IMR-90 (cell line): Measurements from ENCODE around the gene AKAP17A. TPM values are rescaled to one million over a fixed set of nuclear protein-coding genes. Genes with fewer than 3 reads are reported as not detected.
A peak's percentile ranks its signal among the peaks of the same experiment; 100 is the strongest.

Experiments
- ATAC-seq: fragments of 200-7000 bp; cut with Tn5 transposase; 2 replicates; pipeline ENCODE4 v1.9.1; 2020; ENCODE audit warnings: low read depth, mild to moderate bottlenecking, moderate library complexity
- BruUV-seq: library from RNA; stranded (reverse); fragments of 400-500 nt; replicated peaks from 2 replicates; lab custom pipeline; 2021; lab: Mats Ljungman, UMichigan
- CTCF ChIA-PET: fragments of 300-600 bp; formaldehyde crosslinking; extraction: SDS; loops from one replicate; lab custom pipeline; 2021; ENCODE audit warnings: antibody characterized with exemption; lab: Yijun Ruan, JAX
- POLR2A ChIA-PET: fragments of 300-600 bp; sonication (Branson Sonifier 250); formaldehyde crosslinking; loops from one replicate; lab custom pipeline; 2022; ENCODE audit warnings: antibody characterized with exemption; ENCODE audit not compliant: unreplicated experiment; lab: Charles Lee
- DNase-seq: peaks from one replicate; pipeline ENCODE4 v3.0.0; 2013
- H2AFZ ChIP-seq: replicated peaks from 2 replicates; pipeline ENCODE3; 2013; ENCODE audit warnings: low read length, mild to moderate bottlenecking; ENCODE audit not compliant: poor library complexity
- H2AK5ac ChIP-seq: 2 replicates; pipeline ENCODE4 v1.6.1; 2013; ENCODE audit warnings: low read depth, low read length, inconsistent platforms
- H2AK9ac ChIP-seq: replicated peaks from 2 replicates; pipeline ENCODE3; 2013; ENCODE audit warnings: mild to moderate bottlenecking, low read depth, low read length, moderate library complexity; ENCODE audit not compliant: poor library complexity
- H2BK120ac ChIP-seq: 2 replicates; pipeline ENCODE4 v1.6.1; 2013; ENCODE audit warnings: low read depth, low read length, inconsistent platforms
- H2BK15ac ChIP-seq: 3 replicates; pipeline ENCODE4 v1.6.1; 2013; ENCODE audit warnings: low read depth, low read length, inconsistent platforms
- H2BK20ac ChIP-seq: 2 replicates; pipeline ENCODE4 v1.6.1; 2013; ENCODE audit warnings: low read depth, mild to moderate bottlenecking, inconsistent platforms, low read length, moderate library complexity
- H2BK5ac ChIP-seq: 2 replicates; pipeline ENCODE4 v1.6.1; 2013; ENCODE audit warnings: mild to moderate bottlenecking, low read depth, low read length, inconsistent platforms; ENCODE audit not compliant: poor library complexity, severe bottlenecking
- H3K14ac ChIP-seq: replicated peaks from 2 replicates; pipeline ENCODE4 v1.6.1; 2013; ENCODE audit warnings: low read depth, low read length, inconsistent platforms
- H3K18ac ChIP-seq: 2 replicates; pipeline ENCODE4 v1.6.1; 2013; ENCODE audit warnings: low read depth, low read length, control low read depth
- H3K23ac ChIP-seq: 2 replicates; pipeline ENCODE4 v1.6.1; 2013; ENCODE audit warnings: low read depth, low read length, inconsistent platforms
- H3K27ac ChIP-seq: 2 replicates; pipeline ENCODE4 v1.5.1; 2013; ENCODE audit warnings: mild to moderate bottlenecking, control low read depth, low read length; ENCODE audit not compliant: insufficient read depth
- H3K27me3 ChIP-seq: 2 replicates; pipeline ENCODE4 v1.6.1; 2013; ENCODE audit warnings: low read length; ENCODE audit not compliant: control insufficient read depth, insufficient read depth
- H3K36me3 ChIP-seq: 2 replicates; pipeline ENCODE4 v1.6.1; 2013; ENCODE audit warnings: low read length, mixed read lengths; ENCODE audit not compliant: control insufficient read depth, insufficient read depth
- H3K4ac ChIP-seq: 2 replicates; pipeline ENCODE4 v1.6.1; 2013; ENCODE audit warnings: low read depth, low read length, inconsistent platforms
- H3K4me1 ChIP-seq: 2 replicates; pipeline ENCODE4 v1.6.1; 2013; ENCODE audit warnings: low read length, mixed read lengths; ENCODE audit not compliant: control insufficient read depth, insufficient read depth
- H3K4me2 ChIP-seq: 2 replicates; pipeline ENCODE4 v1.6.1; 2013; ENCODE audit warnings: low read depth, mild to moderate bottlenecking, control low read depth, low read length, moderate library complexity
- H3K4me3 ChIP-seq: 2 replicates; pipeline ENCODE4 v1.5.1; 2013; ENCODE audit warnings: low read depth, mild to moderate bottlenecking, control low read depth, low read length, moderate library complexity; ENCODE audit not compliant: insufficient read depth
- H3K56ac ChIP-seq: 2 replicates; pipeline ENCODE4 v1.6.1; 2013; ENCODE audit warnings: low read length, inconsistent platforms; ENCODE audit not compliant: insufficient read depth; ENCODE audit errors: extremely low read depth
- H3K79me1 ChIP-seq, 2 experiments: 2 replicates each; pipeline ENCODE4 v1.6.1; 2013; ENCODE audit warnings: low read length in 2 of 2, inconsistent platforms in 1 of 2, low read depth in 1 of 2
- H3K9ac ChIP-seq: 2 replicates; pipeline ENCODE4 v1.6.1; 2013; ENCODE audit warnings: low read depth, low read length, control low read depth
- H3K9me1 ChIP-seq: 2 replicates; pipeline ENCODE4 v1.6.1; 2013; ENCODE audit warnings: low read length, inconsistent platforms; ENCODE audit not compliant: insufficient read depth
- H3K9me3 ChIP-seq: 2 replicates; pipeline ENCODE4 v1.6.1; 2013; ENCODE audit warnings: low read length; ENCODE audit not compliant: control insufficient read depth, insufficient read depth
- H4K20me1 ChIP-seq: 2 replicates; pipeline ENCODE4 v1.6.1; 2013; ENCODE audit warnings: low read length, inconsistent platforms; ENCODE audit not compliant: insufficient read depth
- H4K5ac ChIP-seq: 2 replicates; pipeline ENCODE4 v1.6.1; 2013; ENCODE audit warnings: mild to moderate bottlenecking, low read depth, low read length, control low read depth
- H4K8ac ChIP-seq, 2 experiments: 2 replicates each; pipeline ENCODE4 v1.6.1; 2013; ENCODE audit warnings: low read depth in 2 of 2, low read length in 2 of 2, control low read depth in 1 of 2, inconsistent platforms in 1 of 2
- H4K91ac ChIP-seq: 2 replicates; pipeline ENCODE4 v1.6.1; 2013; ENCODE audit warnings: low read depth, low read length, inconsistent platforms; ENCODE audit not compliant: insufficient read depth
- BHLHE40 ChIP-seq: fragments of 150-350 bp; IDR thresholded peaks from 2 replicates; pipeline ENCODE4 v1.6.1; 2016; ENCODE audit warnings: mild to moderate bottlenecking, low read depth, low read length
- CEBPB ChIP-seq: IDR thresholded peaks from 2 replicates; pipeline ENCODE4 v1.6.1; 2012; ENCODE audit warnings: low read depth, low read length, improper control_type of control experiment
- CTCF ChIP-seq: conservative IDR thresholded peaks from 2 replicates; pipeline ENCODE4 v1.5.1; 2012; ENCODE audit warnings: mild to moderate bottlenecking, low read depth, low read length, improper control_type of control experiment
- FOS ChIP-seq: fragments of 150-350 bp; IDR thresholded peaks from 2 replicates; pipeline ENCODE4 v1.6.1; 2016; ENCODE audit warnings: low read depth, low read length
- MAZ ChIP-seq: IDR thresholded peaks from 2 replicates; pipeline ENCODE4 v1.6.1; 2012; ENCODE audit warnings: low read depth, mild to moderate bottlenecking, low read length, improper control_type of control experiment, moderate library complexity, borderline replicate concordance
- MXI1 ChIP-seq: IDR thresholded peaks from 2 replicates; pipeline ENCODE4 v1.6.1; 2012; ENCODE audit warnings: low read depth, mild to moderate bottlenecking, low read length, moderate library complexity, borderline replicate concordance
- POLR2A ChIP-seq: IDR thresholded peaks from 2 replicates; pipeline ENCODE4 v1.6.1; 2012; ENCODE audit warnings: mild to moderate bottlenecking, low read depth, low read length
- RAD21 ChIP-seq: IDR thresholded peaks from 2 replicates; pipeline ENCODE4 v1.6.1; 2012; ENCODE audit warnings: low read length, improper control_type of control experiment
- RCOR1 ChIP-seq: IDR thresholded peaks from 2 replicates; pipeline ENCODE4 v1.6.1; 2012; ENCODE audit warnings: mild to moderate bottlenecking, low read length, improper control_type of control experiment; ENCODE audit not compliant: insufficient replicate concordance
- RFX5 ChIP-seq: IDR thresholded peaks from 2 replicates; pipeline ENCODE4 v1.8.0; 2012; ENCODE audit warnings: low read depth, mild to moderate bottlenecking, low read length, moderate library complexity
- SMC3 ChIP-seq: fragments of 150-350 bp; IDR thresholded peaks from 2 replicates; pipeline ENCODE4 v1.6.1; 2016; ENCODE audit warnings: low read depth, mild to moderate bottlenecking, antibody characterized with exemption, low read length, moderate library complexity
- USF2 ChIP-seq: fragments of 150-350 bp; IDR thresholded peaks from 2 replicates; pipeline ENCODE4 v1.6.1; 2017; ENCODE audit warnings: mild to moderate bottlenecking, antibody characterized with exemption, low read length, low read depth
- WGBS, 2 experiments: methylation state at CpG; one replicate each; pipeline versions ENCODE4 v1.1.5 to v1.1.7; 2013; ENCODE audit warnings: missing lambda C conversion rate in 2 of 2; ENCODE audit not compliant: insufficient read length in 1 of 2; ENCODE audit errors: extremely low coverage in 2 of 2; 5-methylcytosine and 5-hydroxymethylcytosine counted together
- dilution Hi-C: fragments of 300-500 bp; cut with HindIII; formaldehyde crosslinking; loops from one replicate; pipeline ENCODE4 v1.14.3; 2018; ENCODE audit warnings: low sequenced_read_pairs; ENCODE audit not compliant: unreplicated experiment
- in situ Hi-C: fragments of 300-500 bp; cut with MboI; formaldehyde crosslinking; loops from 3 replicates; pipeline ENCODE4 v1.14.3; 2019; ENCODE audit warnings: low sequenced_read_pairs, inconsistent platforms, mixed read lengths
- intact Hi-C: fragments of 100-400 bp; cut with micrococcal nuclease; formaldehyde crosslinking; loops from 2 replicates; pipeline ENCODE4 v1.10.0; 2022
- polyA plus RNA-seq, 3 experiments: library from polyadenylated mRNA; depleted of rRNA; stranded (reverse); fragments of >200 nt; gene quantifications; 2 replicates each; pipeline ENCODE4 v1.2.3, GENCODE V29; 2012; ENCODE audit warnings: low replicate concordance in 1 of 3
- total RNA-seq: library from RNA; depleted of rRNA; stranded (reverse); fragments of >200 nt; gene quantifications from 2 replicates; pipeline ENCODE4 v1.2.3, GENCODE V29; 2012

The AKAP17A gene
- total and polyA plus RNA-seq, 2 of the 4 experiments (the other 2 are of a cell fraction) = 9.0 to 23.7 TPM

DNA sequence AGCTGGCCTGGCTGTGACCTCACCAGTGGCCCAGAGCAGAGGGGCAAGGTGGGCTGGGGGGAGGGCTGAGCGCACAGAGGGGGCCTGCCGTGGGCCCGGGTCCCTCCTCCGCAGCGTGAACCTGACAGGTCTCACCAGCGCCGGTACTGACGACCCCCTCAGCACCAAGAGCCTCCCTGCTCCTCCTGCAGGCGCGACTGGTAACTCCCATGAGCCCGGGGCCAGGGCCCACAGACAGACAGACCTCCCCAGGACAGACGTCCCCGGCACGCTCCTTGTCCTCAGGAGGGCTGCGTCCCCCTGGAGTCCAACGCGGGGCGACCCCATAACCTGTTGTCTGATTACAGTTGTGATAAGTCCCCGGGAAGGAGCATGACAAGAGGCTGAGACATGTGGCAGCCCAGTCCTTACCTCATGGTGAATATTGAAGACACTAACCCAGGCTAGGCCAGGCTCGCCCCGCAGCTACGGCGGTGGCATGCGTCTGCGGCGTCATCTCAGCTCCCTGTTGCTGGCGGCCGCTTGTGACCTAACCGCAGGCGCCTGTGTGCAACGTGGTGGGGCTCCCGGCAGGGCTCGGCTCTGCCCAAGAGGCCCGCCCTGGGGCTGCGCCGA is 8.5 kb downstream of the AKAP17A start:
- H3K56ac ChIP-seq = no peak overlapping the region
- H3K23ac ChIP-seq = no peak overlapping the region
- H2AK5ac ChIP-seq = no peak overlapping the region
- peaks cover 5% of the 10 kb centered on the region; the same call in 1 of the 2 replicates for H3K9me3 ChIP-seq
- no peak overlapping the region for H3K27ac ChIP-seq
- no peak overlapping the region for H2BK15ac ChIP-seq
- peak overlapping the region; percentile 21 for H2AFZ ChIP-seq
- peaks cover 4% of the 10 kb centered on the region; the same call in 1 of the 2 replicates for H3K9me1 ChIP-seq
- no peak overlapping the region for H3K4me3 ChIP-seq
- H4K20me1 ChIP-seq = peaks cover 35% of the 10 kb centered on the region
- no peak overlapping the region for H3K18ac ChIP-seq
- H3K4me1 ChIP-seq = no peaks in the 10 kb centered on the region
- no peak overlapping the region for H3K4me2 ChIP-seq
- H4K91ac ChIP-seq = no peak overlapping the region
- H2AK9ac ChIP-seq = no peak overlapping the region
- no peak overlapping the region for H3K4ac ChIP-seq
- CTCF ChIA-PET = no interaction called here
- intact Hi-C loops = no loop called here
- POLR2A ChIA-PET = no interaction called here
- no peaks in the 10 kb centered on the region for H3K27me3 ChIP-seq
- in situ Hi-C loops = loop anchor here (25.0 kb wide), 1 partner anchor 138 kb away; the partner anchor contains the start of gene ASMTL
- no peak overlapping the region for H2BK5ac ChIP-seq
- no peak for TF ChIP-seq BHLHE40
- TF ChIP-seq CEBPB = no peak
- no peak for TF ChIP-seq USF2
- no peak for TF ChIP-seq RAD21
- TF ChIP-seq CTCF = no peak
- TF ChIP-seq MAZ = no peak
- TF ChIP-seq RCOR1 = no peak
- TF ChIP-seq SMC3 = no peak
- TF ChIP-seq POLR2A = no peak
- TF ChIP-seq RFX5 = no peak
- TF ChIP-seq MXI1 = no peak
- no peak for TF ChIP-seq FOS
- no peak overlapping the region for H2BK120ac ChIP-seq
- H3K9ac ChIP-seq = no peak overlapping the region
- no peak for DNase-seq
- H3K79me1 ChIP-seq = peaks cover 7 to 19% of the 10 kb centered on the region in 2 experiments; a peak in 3 of 4 replicates
- no peak overlapping the region for H2BK20ac ChIP-seq
- ATAC-seq = no peak
- 97% methylated on average over 18 of the region's 36 CpGs; no CpG with 5 or more reads in 1 of the 2 experiments for WGBS, 2 experiments
- no peak overlapping the region for H4K5ac ChIP-seq
- H4K8ac ChIP-seq = no peak overlapping the region
- dilution Hi-C loops = no loop called here
- BruUV-seq = no TSS peak
- no peak overlapping the region for H3K14ac ChIP-seq
- peaks cover 78% of the 10 kb centered on the region for H3K36me3 ChIP-seq
